SK-N-SH treated with all-trans-retinoic acid at 6 μM for 48 hours (cell line): ENCODE results near the gene FGL2.
"Not testable (repeated sequence)": the region's sequence is repeated elsewhere in the genome, so short reads cannot be mapped to it uniquely, and the experiment has no call there.

ENCODE experiments used
- ATAC-seq: fragments of 200-7000 bp; cut with Tn5 transposase; 3 replicates; pipeline ENCODE4 v1.9.1; 2020; ENCODE audit warnings: mild to moderate bottlenecking, moderate library complexity

FGL2 gene

DNA sequence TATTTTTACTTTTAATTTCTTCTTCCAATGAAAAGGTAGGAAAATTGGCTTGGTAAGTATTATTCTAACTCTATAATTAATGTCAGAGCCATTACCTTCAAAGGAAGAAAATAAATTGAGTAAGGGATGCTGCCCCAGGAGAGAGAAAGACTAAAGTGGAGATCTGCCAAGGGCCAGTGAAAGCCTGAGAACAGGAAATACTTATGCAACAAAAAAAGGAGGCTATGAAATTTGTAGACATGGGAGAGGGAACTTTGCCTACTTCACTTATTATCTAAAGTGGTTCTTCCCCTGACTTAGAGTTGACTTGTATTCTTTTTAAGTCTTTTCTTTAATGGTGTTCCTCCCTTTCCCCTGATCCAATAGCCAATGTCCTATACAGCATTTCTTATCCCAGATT lies 47.4 kb downstream of the FGL2 start:
- ATAC-seq: not testable (repeated sequence)
